BLaER1 treated with 17β-estradiol and CSF1 and Interleukin-3, amounts not matched to agents 10 nM and 100 nM (cell line): ENCODE data around the gene RPRD1A.

Experiments
- H3K27ac ChIP-seq, 11 experiments: shearing (Covaris generic); formaldehyde crosslinking; 2 replicates each; pipeline ENCODE4 v1.8.1; 2022
- H3K27me3 ChIP-seq, 11 experiments: shearing (Covaris generic); formaldehyde crosslinking; 2 replicates each; pipeline ENCODE4 v1.8.1; 2022
- H3K36me3 ChIP-seq, 11 experiments: shearing (Covaris generic); formaldehyde crosslinking; 2 replicates each; pipeline ENCODE4 v1.8.1; 2022
- H3K4me1 ChIP-seq, 10 experiments: shearing (Covaris generic); formaldehyde crosslinking; 2 replicates each; pipeline ENCODE4 v1.8.1; 2022
- H3K4me2 ChIP-seq, 11 experiments: shearing (Covaris generic); formaldehyde crosslinking; 2 replicates each; pipeline ENCODE4 v1.8.1; 2022
- H3K4me3 ChIP-seq, 10 experiments: shearing (Covaris generic); formaldehyde crosslinking; 2 replicates each; pipeline ENCODE4 v1.8.1; 2022
- H3K9ac ChIP-seq, 11 experiments: shearing (Covaris generic); formaldehyde crosslinking; 2 replicates each; pipeline ENCODE4 v1.8.1; 2022
- H3K9me3 ChIP-seq, 11 experiments: shearing (Covaris generic); formaldehyde crosslinking; replicated peaks in 1 of 11; 2 replicates each; pipeline ENCODE4 v1.8.1; 2022
- H4K20me1 ChIP-seq, 11 experiments: shearing (Covaris generic); formaldehyde crosslinking; 2 replicates each; pipeline ENCODE4 v1.8.1; 2022
- Cebpa-rat ChIP-seq, 11 experiments: shearing (Covaris generic); IDR thresholded peaks; 2 replicates each; pipeline ENCODE4 v1.8.1; 2022

Gene RPRD1A

GRCh38 chr18:35956226-35956625 lies 111.1 kb downstream of the RPRD1A start:
- Histone ChIP-seq H3K9me3 (peaks cover 20 to 32% (median 27%) of the 10 kb centered on the region in 11 experiments), H3K4me3 (no peak overlapping the region), H3K27ac (no peak overlapping the region), H3K4me2 (no peak overlapping the region), H3K27me3 (no peaks in the 10 kb centered on the region), H3K4me1 (no peaks in the 10 kb centered on the region), H4K20me1 (no peaks in the 10 kb centered on the region), H3K36me3 (no peaks in the 10 kb centered on the region), H3K9ac (no peak overlapping the region)
- TF ChIP-seq Cebpa-rat (IDR thresholded peaks at IDR 0.05): no peak

- Histone ChIP-seq H3K27me3 (no peaks in the 10 kb centered on the region), H3K4me1 (peaks cover 0 to 3% (median 0%) of the 10 kb centered on the region in 10 experiments; a peak in 2 of 20 replicates), H4K20me1 (no peaks in the 10 kb centered on the region), H3K27ac (no peak overlapping the region), H3K4me3 (no peak overlapping the region), H3K4me2 (no peak overlapping the region), H3K36me3 (no peaks in the 10 kb centered on the region), H3K9ac (no peak overlapping the region), H3K9me3 (peaks cover 14 to 24% (median 18%) of the 10 kb centered on the region in 11 experiments)
- no peak for TF ChIP-seq Cebpa-rat (IDR thresholded peaks at IDR 0.05)
Measured at GRCh38 chr18:35953688-35954087, 113.7 kb downstream of the RPRD1A start.

GRCh38 chr18:35950628-35950982 lies 116.8 kb downstream of the RPRD1A start:
- Histone ChIP-seq H3K27ac (no peak overlapping the region), H3K27me3 (no peaks in the 10 kb centered on the region), H3K4me3 (no peak overlapping the region), H3K36me3 (no peaks in the 10 kb centered on the region), H3K9me3 (peaks cover 14 to 24% (median 18%) of the 10 kb centered on the region in 11 experiments), H3K4me2 (peak overlapping the region in 2 of 11 experiments; percentile 68 to 76; a peak in 4 of 22 replicates), H3K4me1 (peaks cover 0 to 3% (median 0%) of the 10 kb centered on the region in 10 experiments; a peak in 2 of 20 replicates), H4K20me1 (no peaks in the 10 kb centered on the region), H3K9ac (no peak overlapping the region)
- TF ChIP-seq Cebpa-rat (IDR thresholded peaks at IDR 0.05): no peak

GRCh38 chr18:35949903-35950627 lies 117.3 kb downstream of the RPRD1A start:
- Histone ChIP-seq H3K9me3 (peaks cover 14 to 24% (median 18%) of the 10 kb centered on the region in 11 experiments), H3K4me3 (no peak overlapping the region), H3K9ac (no peak overlapping the region), H3K27me3 (no peaks in the 10 kb centered on the region), H3K4me1 (peaks cover 0 to 3% (median 0%) of the 10 kb centered on the region in 10 experiments; a peak in 2 of 20 replicates), H3K4me2 (peak overlapping the region in 9 of 11 experiments; percentile 12 to 76 (median 38); a peak in 12 of 22 replicates), H3K27ac (no peak overlapping the region), H4K20me1 (no peaks in the 10 kb centered on the region), H3K36me3 (no peaks in the 10 kb centered on the region)
- no peak for TF ChIP-seq Cebpa-rat (IDR thresholded peaks at IDR 0.05)

GRCh38 chr18:35949090-35949489 lies 118.3 kb downstream of the RPRD1A start:
- Histone ChIP-seq H3K27ac (no peak overlapping the region), H3K4me3 (no peak overlapping the region), H3K36me3 (no peaks in the 10 kb centered on the region), H3K9ac (no peak overlapping the region), H3K27me3 (no peaks in the 10 kb centered on the region), H3K9me3 (peaks cover 14 to 24% (median 18%) of the 10 kb centered on the region in 11 experiments), H3K4me1 (peaks cover 0 to 3% (median 0%) of the 10 kb centered on the region in 10 experiments; a peak in 2 of 20 replicates), H3K4me2 (no peak overlapping the region), H4K20me1 (no peaks in the 10 kb centered on the region)
- TF ChIP-seq Cebpa-rat (IDR thresholded peaks at IDR 0.05): no peak

- Histone ChIP-seq H4K20me1 (no peaks in the 10 kb centered on the region), H3K9me3 (peaks cover 10 to 18% (median 15%) of the 10 kb centered on the region in 11 experiments), H3K9ac (no peak overlapping the region), H3K27ac (no peak overlapping the region), H3K4me1 (peaks cover 0 to 3% (median 0%) of the 10 kb centered on the region in 10 experiments; a peak in 2 of 20 replicates), H3K36me3 (no peaks in the 10 kb centered on the region), H3K27me3 (no peaks in the 10 kb centered on the region), H3K4me2 (no peak overlapping the region), H3K4me3 (no peak overlapping the region)
- no peak for TF ChIP-seq Cebpa-rat (IDR thresholded peaks at IDR 0.05)
Measured at GRCh38 chr18:35948080-35948479, 119.3 kb downstream of the RPRD1A start.

GRCh38 chr18:35942661-35943060 lies 124.7 kb downstream of the RPRD1A start:
- H3K36me3 ChIP-seq: no peaks in the 10 kb centered on the region
- no peak for TF ChIP-seq Cebpa-rat (IDR thresholded peaks at IDR 0.05)
- H4K20me1 ChIP-seq: no peaks in the 10 kb centered on the region
- H3K4me2 ChIP-seq: no peak overlapping the region
- H3K9ac ChIP-seq: no peak overlapping the region
- H3K4me1 ChIP-seq: peaks cover 0 to 10% (median 0%) of the 10 kb centered on the region in 10 experiments; a peak in 3 of 20 replicates
- no peaks in the 10 kb centered on the region for H3K9me3 ChIP-seq
- no peak overlapping the region for H3K27ac ChIP-seq
- no peak overlapping the region for H3K4me3 ChIP-seq
- H3K27me3 ChIP-seq: no peaks in the 10 kb centered on the region

GRCh38 chr18:35942133-35942532 lies 125.2 kb downstream of the RPRD1A start:
- Histone ChIP-seq H3K36me3 (no peaks in the 10 kb centered on the region), H3K9ac (no peak overlapping the region), H3K27me3 (no peaks in the 10 kb centered on the region), H3K4me1 (peaks cover 0 to 12% (median 0%) of the 10 kb centered on the region in 10 experiments; a peak in 3 of 20 replicates), H3K27ac (no peak overlapping the region), H3K4me2 (no peak overlapping the region), H4K20me1 (no peaks in the 10 kb centered on the region), H3K4me3 (no peak overlapping the region), H3K9me3 (no peaks in the 10 kb centered on the region)
- no peak for TF ChIP-seq Cebpa-rat (IDR thresholded peaks at IDR 0.05)

GRCh38 chr18:35941299-35941698 lies 126.1 kb downstream of the RPRD1A start:
- H3K4me1 ChIP-seq: peaks cover 0 to 12% (median 0%) of the 10 kb centered on the region in 10 experiments; a peak in 3 of 20 replicates
- no peak overlapping the region for H3K9ac ChIP-seq
- H3K27ac ChIP-seq: no peak overlapping the region
- H3K4me3 ChIP-seq: no peak overlapping the region
- no peak for TF ChIP-seq Cebpa-rat (IDR thresholded peaks at IDR 0.05)
- H3K4me2 ChIP-seq: no peak overlapping the region
- no peaks in the 10 kb centered on the region for H3K36me3 ChIP-seq
- H4K20me1 ChIP-seq: no peaks in the 10 kb centered on the region
- no peaks in the 10 kb centered on the region for H3K27me3 ChIP-seq
- no peaks in the 10 kb centered on the region for H3K9me3 ChIP-seq
